ENCODE results near the gene ACER3. TPM values are rescaled to one million over a fixed set of nuclear protein-coding genes. Genes with fewer than 3 reads are reported as not detected.
A peak's percentile ranks its signal among the peaks of the same experiment; 100 is the strongest.
"Not testable (repeated sequence)": the region's sequence is repeated elsewhere in the genome, so short reads cannot be mapped to it uniquely, and the experiment has no call there.

Gene ACER3
- total RNA-seq, 1 donor from 2014 or later: 14.7 TPM

DNA sequence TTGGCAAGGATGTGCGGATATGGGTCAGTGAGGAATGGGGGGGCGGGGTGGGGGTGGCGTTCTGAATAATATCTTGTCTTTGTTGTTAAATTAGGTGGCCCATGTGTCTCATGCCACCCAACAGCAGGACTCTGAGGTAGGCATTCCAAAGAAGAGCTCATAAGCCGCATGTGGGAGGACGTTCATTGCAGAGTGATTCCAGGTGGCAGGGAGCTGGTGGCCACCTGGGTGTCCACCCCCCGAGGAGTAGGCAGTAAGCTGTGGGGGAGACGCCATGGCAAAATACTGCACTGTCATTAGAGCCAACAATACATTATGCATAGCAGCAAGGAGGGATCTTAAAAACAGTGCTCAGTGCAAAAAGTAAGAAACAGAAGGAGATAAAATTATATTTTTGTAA is 191.8 kb downstream of the ACER3 start:
- DNase-seq (ENCODE audit: low spot score in 2 of 2) (no peak), FAIRE-seq (no peak)

DNA sequence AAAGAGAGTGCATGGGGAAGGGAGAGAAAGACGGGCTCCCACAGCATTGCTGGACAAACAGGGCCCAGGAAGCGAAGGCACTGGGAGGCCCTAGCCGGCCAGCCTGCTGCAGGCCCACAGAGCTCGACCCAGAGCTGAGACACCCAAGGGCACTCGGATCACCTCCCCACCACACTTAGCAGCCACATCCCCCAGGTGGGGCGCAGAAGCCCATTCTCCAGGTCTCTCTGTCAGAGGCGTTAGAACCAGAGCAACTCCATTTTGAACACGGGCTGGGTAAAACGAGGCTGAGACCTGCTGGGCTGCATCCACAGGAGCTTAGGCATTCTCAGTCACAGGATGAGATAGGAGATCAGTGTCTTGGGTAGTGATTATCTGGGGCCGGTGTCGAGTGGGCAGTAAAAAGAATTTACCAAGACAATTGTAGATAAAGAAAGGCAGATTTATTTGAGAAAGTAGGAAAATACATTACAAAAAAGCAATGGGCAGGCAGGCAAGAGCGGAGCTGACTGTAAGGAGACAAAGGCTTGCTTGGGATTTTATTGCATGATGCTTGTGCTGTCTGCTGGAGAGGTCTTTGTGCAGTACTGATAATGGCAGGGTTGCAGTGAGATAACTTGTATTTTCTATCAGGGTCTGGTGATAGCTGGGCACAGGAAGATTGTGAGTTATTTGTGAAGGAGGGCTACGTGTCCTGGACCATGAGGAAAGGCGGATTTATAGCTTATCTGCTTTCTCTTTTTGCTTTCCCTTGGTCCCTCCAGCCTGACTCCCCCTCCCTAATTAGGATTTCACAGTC is 192.7 kb downstream of the ACER3 start:
- DNase-seq (ENCODE audit: low spot score in 2 of 2): no peak
- no peak for FAIRE-seq

DNA sequence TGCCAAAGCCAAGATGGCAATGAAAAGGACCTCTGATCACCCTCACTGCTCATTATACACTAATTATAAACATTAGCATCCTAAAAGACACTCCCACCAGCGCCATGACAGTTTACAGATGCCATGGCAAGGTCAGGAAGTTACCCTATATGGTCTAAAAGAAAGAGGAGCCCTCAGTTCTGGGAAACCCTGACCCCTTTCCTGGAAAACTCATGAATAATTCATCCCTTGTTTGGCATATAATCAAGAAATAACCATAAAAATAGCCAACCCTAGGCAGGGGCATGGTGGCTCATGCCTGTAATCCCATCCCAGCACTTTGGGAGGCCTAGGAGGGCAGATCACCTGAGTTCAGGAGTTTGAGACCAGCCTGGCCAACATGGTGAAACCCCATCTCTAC is 193.4 kb downstream of the ACER3 start:
- DNase-seq (ENCODE audit: low spot score in 2 of 2): no peak
- no peak for FAIRE-seq

DNA sequence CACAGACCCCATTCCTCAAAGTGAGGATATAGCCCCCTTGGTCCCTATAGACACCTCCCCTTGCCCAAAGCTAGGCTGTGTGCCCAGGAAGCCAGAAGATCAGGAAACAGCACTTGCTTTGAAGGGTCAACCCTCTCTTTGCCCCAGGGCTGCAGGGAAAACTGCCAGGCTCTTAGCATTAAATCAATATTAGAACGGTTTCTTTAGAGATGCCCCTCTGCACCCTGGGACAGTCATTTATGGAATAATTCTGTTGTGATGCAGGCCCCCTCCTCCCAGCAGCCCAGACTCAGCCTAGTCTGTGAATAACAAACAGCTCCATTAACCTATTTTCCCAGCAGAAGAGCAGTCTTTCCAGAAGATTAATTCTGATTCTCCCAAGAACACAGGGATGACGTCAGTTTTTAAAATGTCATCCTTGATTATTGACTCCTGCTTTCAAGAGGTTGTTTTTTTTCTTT is 194.4 kb downstream of the ACER3 start:
- FAIRE-seq: no peak
- no peak for DNase-seq (ENCODE audit: low spot score in 2 of 2)

DNA sequence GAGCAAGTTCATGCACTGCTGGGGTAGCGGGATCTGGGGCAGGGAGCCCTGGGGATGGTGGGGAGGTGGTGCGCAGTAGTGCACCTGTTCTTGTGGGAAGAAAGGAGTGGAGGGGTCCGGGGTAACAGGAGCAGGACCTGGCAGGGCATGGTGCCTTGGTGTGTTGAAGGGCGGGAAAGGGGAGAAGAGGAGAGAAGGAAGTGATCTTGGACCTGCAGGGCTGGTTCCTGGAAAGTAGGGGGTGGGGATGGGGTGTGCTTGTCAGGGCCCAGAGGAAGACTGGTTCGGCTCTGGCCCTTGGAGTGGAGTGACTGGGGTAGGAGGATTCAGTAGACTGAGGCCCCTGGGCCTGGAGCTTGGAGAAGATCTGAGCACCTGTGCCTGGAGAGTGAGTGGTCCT is 195.2 kb downstream of the ACER3 start:
- no peak for FAIRE-seq
- DNase-seq (ENCODE audit: low spot score in 2 of 2): no peak

DNA sequence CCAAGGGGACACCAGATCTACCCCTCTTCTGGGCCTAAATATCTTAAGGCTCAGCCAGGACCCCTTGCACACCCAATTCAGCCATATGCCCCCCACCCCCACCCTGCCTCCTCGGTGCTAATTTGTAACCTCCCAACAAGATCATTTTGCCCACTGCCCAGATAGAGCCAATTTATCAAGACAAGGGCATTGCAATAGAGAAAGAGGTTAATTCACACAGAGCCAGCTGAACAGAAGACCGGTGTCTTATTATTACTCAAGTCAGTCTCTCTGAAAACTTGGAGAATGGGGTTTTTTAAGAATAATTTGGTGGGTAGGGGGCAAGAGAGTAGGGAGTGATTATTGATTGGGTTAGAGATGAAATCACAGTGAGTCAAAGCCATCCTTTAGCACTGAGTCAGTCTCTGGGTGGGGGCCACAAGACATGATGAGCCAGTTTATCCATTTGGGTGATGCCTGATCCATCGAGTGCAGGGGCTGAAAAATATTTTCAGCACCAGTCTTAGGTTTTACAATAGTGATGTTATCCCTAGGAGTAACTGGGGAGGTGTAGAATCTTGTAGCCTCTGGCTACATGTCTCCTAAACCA is 196.2 kb downstream of the ACER3 start:
- no peak for DNase-seq (ENCODE audit: low spot score in 2 of 2)
- FAIRE-seq: no peak

DNA sequence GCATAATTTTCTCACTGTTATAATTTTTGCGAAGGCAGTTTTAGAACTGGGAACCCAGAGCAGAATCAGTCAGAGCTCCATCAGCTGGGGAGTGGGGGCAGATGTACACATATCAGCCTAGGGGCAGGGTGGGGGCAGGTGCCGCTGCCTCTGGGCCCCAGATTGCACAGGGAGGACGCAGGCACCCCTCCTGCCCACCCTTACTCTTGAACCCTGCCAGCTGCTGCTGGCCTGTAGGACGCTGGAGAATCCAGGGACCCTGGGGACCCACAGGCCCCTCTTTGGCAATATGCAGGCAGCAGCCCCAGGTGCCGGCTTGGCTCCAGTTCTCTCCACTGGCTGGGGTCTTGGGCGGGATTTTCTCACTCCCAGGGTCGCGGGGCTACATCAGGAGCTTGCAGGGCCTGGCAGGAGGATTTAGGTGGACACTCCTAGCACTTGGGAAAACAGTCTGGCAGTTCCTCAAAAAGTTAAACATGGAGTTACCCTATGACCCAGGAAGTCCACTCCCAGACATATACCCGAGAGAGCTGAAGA is 197.3 kb downstream of the ACER3 start:
- no peak for FAIRE-seq

DNA sequence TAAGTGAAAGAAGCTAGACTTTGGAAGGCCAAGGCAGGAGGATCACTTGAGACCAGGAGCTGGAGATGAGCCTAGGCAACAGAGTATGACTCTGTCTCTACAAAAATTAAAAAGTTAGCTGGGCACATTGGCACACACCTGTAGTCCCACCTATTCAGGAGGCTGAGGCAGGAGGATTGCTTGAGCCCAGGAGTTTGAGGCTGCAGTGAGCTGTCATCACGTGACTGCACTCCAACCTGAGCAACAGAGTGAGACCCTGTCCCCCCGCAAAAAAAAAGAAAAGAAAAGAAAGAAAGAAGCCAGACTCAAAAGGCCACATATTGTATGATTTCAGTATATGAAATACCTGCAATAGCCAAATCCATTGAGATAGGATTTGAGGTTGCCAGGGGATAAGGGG is 198.2 kb downstream of the ACER3 start:
- FAIRE-seq (no peak), DNase-seq (ENCODE audit: low spot score in 2 of 2) (no peak)

More for the DNA sequence above, 197.3 kb downstream of the ACER3 start:
- DNase-seq (ENCODE audit: low spot score in 2 of 2): no peak

DNA sequence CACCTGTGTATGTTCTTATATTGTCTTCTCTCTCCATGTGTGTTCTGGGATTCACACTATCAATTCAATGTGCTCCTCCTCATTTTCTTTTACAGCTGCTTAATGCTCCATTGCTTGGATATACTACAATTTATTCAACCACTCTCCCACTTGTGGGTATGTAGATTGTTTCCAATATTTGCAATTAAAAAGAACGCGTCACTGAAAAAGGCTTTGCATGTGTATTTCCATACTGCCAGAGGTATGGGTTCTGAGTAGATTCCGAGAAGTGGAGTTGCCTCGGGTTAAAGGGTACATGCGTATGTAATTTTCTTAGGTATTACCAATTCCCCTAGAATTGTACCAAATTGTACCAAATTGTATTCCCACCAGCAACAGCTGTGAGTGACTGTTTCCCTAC is 199.1 kb downstream of the ACER3 start:
- no peak for DNase-seq (ENCODE audit: low spot score in 2 of 2)
- no peak for FAIRE-seq

DNA sequence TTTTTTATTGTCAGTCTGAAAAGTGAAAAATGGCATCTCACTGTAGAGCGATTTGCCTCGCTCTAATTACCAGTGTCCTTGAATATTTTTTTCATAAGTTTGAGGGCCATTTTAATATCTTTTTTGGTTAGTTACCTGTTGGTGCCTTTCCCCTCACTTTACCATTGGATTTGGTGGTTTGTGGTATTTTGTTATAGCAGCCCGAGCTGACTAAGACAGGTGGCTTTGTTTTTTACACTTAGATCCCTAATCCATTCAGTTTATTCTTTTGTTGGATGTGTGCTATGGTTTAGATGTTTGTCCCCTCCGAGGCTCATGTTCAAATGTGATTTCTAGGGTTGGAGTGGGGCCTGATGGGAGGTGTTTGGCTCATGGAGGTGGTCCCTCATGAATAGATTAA is 199.5 kb downstream of the ACER3 start:
- DNase-seq (ENCODE audit: low spot score in 2 of 2) (no peak), FAIRE-seq (no peak)

DNA sequence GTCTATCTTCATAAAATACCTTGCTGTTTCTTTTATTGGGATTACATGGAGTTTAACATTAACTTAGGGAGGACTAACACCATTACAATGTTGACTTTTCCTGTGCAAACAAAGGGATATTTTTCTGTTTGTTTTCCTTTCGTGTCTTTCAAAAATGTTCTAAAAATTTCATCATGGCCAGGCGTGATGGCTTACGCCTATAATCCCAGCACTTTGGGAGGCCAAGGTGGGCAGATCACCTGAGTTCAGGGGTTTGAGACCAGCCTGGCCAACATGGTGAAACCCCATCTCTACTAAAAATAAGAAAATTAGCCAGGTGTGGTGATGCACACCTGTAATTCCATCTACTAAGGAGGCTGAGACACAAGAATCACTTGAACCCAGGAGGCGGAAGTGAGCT is 200.5 kb downstream of the ACER3 start:
- DNase-seq (ENCODE audit: low spot score in 2 of 2); FAIRE-seq: not testable (repeated sequence)

DNA sequence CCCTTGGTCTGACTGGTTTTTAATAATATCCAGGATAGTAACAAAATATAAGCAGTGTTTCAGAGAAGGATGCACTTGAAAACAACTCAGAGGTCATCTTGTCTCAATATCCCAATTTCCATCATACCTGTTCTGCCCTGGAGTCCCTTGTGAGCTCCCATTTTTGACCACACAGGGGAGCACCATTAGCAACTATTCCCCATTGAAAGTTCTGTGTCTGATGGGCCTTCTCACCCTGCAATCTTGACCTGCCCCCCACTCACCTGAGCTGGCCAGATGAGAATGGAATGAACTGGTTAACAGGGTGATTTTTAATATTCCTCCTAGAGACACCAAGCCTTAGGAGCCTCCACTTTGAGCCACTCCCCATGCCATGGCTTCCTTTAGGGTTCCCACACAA is 202.2 kb downstream of the ACER3 start:
- FAIRE-seq: no peak
- no peak for DNase-seq (ENCODE audit: low spot score in 2 of 2)

DNA sequence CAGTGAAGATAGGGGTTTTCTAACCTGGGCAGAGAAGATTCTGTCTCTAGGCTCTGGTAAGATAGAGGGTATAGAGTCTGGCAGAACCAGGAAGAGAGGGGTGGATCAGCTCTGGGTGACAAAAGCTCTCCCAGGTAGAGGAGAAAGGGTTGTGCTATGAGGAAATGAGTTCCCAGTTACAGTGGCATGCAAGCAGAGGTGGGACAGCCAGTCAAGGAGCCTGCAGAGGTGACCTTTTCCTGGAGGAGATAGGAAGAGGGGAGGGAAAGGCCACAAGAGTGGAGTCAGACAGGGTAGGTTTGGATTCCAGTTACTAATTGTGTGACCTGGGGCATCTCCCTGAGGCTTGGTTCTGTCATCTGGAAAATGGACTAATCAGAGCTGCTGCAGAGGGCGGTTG is 202.7 kb downstream of the ACER3 start:
- no peak for FAIRE-seq
- DNase-seq (ENCODE audit: low spot score in 2 of 2): no peak

DNA sequence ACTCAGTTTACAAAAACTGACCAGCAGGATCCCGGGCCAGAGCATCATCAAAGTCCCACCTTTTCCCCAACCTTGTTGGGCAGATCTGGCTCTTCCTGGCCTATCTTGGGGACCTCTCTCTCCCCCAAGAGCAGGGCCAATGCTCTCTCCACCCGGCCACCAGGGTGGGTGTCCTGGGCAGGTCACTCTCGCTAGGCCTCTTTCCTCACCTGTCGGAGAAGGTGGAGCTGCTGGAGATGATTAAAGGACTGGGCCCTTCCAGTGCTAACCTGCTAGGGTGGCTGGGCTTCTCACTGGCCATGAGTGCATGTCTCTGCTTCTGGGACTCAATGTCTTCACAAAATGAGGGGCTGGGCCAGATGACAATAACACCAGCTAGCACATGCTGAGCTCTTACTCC is 203.1 kb downstream of the ACER3 start:
- no peak for FAIRE-seq

DNA sequence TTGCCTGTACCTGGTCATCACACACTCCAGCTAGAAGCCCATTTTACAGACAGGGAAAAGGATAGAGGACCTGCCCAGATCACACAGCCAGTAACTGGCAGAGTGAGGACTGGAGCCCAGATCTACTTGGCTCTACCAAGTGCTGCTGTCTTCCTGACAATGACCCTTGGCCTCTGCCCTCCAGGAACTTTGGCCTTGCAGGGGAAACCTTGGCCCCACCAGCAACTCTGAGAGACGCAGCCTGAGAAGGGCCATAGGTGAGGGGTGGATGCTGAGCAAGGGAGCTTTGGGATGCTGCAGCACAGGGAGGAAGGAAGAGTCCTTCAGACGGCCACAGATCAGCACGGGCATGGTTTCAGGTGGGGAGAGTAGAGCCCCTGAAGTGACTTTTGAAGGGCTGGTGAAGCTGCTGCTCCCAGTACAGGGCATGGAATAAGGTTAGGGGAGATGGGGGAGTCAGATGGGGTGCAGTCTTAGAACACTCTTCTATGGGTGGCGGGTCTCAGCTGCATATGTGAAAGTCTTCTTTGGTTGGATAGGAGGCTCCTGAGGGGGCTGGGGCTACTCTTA is 204.0 kb downstream of the ACER3 start:
- no peak for DNase-seq (ENCODE audit: low spot score in 2 of 2)
- FAIRE-seq: no peak

More for the DNA sequence above, 203.1 kb downstream of the ACER3 start:
- DNase-seq (ENCODE audit: low spot score in 2 of 2): no peak

DNA sequence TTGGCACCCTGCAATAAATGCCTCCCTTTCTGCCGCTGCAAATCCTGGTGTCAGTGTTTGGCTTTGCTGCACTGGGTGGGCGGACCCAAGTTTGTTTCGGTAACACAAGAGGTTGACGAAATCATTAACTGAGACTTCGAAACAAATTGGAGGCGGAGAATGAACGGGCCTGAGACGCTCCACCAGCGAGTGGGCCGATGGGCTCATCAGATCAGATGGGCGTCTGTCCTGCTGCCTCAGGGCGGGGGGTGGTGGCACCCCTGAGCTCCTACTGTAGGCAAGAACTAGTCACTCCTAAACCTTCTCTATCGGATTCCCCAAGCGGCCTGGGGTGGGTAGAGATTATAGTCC is 205.1 kb downstream of the ACER3 start:
- DNase-seq (ENCODE audit: low spot score in 2 of 2) (no peak), FAIRE-seq (no peak)

DNA sequence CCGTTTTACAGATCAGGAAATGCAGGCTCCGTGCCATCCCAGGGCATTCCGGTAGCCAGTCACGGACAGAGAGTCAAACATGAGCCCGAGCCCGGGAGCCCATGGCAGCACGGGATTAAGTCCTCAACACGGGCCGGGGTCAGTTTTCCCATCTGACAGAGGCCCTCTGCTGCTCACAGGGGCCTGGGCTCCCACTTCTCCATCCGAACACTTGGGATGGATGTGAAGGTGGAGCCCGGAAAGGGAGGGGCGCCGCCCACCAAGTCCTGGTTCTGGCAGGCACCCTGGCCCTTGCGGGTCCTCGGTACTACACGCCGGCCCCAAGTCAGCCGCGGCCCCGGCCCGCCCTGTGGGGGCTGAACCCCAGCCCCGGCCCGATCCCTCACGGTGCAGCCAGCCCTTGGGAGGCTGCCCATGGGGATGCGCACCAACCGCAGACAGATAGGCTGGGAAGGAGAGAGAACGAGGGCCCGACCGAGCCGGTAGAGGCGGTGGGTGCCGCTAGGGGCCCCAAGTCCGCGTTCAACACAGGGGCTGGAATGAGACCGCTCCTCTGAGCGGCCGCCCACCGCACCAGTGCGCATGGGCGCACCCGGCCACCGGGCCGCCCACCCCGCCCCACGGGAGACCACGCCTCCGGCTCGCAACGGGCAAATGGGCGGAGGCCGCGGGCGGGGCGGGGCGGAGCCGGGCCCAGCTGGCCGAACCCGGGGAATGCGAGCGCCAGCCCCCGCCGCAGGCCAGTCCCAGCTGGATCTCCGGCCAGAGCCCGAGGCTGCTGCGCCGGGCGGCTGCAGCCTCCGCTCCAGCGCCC is 205.7 kb downstream of the ACER3 start, which contains the start of gene CAPN5:
TSS of gene CAPN5 (plus strand) at position 743 of the 814 bp plus-strand sequence. CDS start 17,916 bp downstream, outside the sequence.
- peak; percentile 98 for DNase-seq (ENCODE audit: low spot score in 2 of 2)
- no peak for FAIRE-seq

DNA sequence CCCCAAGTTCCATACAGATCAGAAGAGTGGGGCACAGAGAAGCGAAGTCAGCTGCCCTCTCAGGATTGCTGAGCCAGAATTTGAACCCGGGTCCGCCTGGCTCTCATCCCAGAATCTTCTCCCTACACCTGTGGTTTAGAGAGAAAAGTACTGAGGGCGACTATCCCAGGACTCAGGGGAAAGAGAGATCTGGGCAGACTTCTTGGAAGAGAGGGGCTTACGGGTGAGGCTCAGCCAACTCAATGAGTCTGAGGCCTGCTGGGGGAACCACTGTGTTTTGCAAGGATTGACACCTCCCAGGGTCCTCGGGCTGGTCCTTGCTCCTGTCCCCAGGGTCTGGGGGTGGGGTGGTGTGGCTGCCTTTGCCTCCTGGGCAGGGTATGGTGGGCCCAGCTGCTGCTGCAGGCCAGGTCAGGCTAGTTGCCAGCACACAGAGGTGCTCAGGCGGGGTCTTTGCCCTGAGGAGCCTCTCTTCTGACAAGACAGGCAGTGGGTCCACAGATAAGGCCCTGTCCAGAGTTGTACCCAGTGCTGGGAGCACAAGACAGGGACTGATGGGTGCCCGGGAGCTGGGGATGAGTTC is 207.2 kb downstream of the ACER3 start:
- DNase-seq (ENCODE audit: low spot score in 2 of 2): no peak
- FAIRE-seq: no peak

DNA sequence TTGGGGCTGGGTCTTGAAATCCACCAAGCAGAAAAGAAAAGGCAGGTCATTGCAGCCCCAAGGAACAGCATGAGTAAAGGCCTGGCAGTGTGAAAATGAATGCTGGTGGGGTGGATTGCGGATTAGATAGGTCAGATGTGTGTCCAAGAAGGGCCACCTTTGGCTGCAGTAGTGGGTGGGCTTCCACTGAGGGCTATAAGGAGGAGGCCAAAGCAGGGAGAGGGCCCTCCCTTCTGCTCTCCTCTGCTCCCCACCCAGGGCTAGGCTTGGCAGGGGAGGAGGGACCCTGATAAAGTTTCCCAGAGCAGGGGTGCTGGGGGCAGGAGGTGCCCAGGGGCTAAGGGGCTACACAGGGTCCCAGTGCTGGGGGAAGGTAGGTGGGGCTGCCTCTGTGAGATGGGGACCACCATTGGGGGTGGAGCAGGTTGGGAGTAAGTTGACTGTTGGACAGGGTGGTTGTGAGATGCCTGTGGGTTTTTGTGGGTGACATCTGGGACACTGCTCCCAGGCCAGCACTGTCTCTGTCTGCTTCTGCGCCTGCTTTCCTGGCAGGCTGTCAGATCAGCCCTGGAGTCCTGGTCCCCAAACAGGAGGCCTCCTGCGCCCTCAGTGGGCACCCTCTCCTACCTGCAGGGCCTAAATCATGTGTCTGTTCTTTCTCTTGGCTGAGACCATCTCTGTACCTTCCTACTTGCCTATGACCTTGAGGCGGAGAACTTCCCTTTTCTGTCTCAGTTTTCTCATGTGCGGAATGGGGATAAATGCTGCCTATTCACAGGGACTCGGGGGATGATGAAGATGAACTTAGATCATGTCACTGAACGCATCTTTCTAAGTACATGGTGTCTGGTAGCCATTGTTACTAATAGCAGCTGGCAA is 208.0 kb downstream of the ACER3 start:
- FAIRE-seq (no peak), DNase-seq (ENCODE audit: low spot score in 2 of 2) (no peak)

All from frontal cortex (tissue), 4 donors.